Ammon's horn (tissue), 1 donor: ENCODE results near the gene OXSR1.
"Not testable (repeated sequence)": the region's sequence is repeated elsewhere in the genome, so short reads cannot be mapped to it uniquely, and the experiment has no call there.

Experiments
- DNase-seq: peaks from one replicate; pipeline ENCODE4 v3.0.0-alpha.2; 2016; ENCODE audit warnings: low spot score

OXSR1 gene

DNA sequence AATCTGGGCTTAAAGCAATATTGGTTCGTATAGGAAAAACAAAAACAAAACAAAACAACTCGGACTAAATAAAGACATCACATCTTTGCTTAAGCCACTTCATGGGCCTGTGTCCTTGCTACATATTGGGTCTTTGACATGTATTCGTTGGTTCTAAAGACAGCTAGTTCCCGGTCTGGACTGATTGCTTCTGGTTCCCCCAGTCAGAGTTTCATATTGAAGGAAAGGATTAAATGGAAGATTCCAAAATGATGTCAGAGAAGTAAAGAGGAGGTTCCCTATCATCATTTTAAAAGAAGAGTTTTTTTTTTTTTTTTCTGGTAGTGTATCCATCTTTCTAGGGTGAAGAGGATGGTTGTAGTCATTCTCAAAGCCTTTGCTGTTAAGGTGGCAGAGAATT lies 2.3 kb downstream of the OXSR1 start:
- DNase-seq, result no peak

DNA sequence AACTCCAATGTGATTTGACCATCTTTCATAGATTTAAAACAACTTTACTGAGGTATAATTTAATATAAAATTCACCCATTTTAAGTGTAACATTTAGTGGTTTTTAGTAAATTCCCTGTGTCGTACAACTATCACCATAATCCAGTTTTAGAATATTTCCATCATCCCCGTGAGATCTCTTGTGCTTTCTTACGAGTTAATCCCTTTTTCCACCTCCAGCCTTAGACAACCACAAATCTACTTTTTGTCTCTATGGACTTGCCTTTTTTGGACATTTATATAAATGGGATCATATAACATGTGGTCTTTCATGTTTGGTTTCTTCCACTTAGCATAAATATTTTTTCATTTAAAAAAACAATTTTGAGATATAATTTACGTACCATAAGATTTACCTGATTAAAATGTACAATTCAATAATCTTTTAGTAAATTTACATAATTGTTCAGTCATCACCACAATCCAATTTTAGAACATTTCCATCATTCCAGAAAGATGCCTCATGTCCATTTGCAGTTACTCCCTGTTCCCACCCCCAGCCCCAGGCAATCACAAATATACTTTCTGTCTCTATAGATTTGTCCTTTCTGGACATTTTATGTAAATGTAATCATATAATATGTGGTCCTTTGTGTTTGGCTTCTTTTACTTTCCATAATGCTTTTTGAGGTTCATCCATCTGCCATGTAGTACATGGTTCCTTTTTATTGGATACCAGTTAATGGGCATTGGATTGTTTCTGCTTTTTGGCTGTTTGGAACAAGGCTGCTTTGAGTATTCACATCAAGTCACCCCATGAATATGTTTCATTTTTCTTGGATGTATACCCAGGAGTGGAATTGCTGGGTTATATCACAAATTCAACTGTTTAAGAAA lies 3.1 kb downstream of the OXSR1 start:
- DNase-seq, result no peak

- DNase-seq, result no peak
Measured at GRCh38 chr3:38169027-38169317, 3.6 kb downstream of the OXSR1 start.

DNA sequence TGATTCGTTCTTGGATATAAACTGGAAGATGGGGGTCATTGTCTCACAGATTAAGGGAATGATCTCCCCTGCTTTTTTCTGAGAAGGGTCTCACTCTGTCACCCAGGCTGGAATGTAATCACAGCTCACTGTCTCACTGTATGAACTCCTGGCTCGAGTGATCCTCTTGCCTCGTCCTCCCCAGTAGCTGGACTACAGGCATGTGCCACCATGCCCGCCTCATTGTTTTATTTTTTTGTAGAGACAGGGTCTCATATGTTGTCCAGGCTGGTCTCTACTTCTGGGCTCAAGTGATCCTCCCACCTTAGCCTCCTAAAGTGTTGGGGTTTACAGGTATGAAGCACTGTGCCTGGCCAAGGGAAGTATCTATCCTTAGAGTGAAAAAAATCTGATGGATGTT lies 5.4 kb downstream of the OXSR1 start:
- no peak for DNase-seq

- DNase-seq, result no peak
Measured at GRCh38 chr3:38171622-38172021, 6.3 kb downstream of the OXSR1 start.

- no peak for DNase-seq
Measured at GRCh38 chr3:38173834-38174418, 8.6 kb downstream of the OXSR1 start.

- DNase-seq, result no peak
Measured at GRCh38 chr3:38177181-38177580, 11.8 kb downstream of the OXSR1 start.

DNA sequence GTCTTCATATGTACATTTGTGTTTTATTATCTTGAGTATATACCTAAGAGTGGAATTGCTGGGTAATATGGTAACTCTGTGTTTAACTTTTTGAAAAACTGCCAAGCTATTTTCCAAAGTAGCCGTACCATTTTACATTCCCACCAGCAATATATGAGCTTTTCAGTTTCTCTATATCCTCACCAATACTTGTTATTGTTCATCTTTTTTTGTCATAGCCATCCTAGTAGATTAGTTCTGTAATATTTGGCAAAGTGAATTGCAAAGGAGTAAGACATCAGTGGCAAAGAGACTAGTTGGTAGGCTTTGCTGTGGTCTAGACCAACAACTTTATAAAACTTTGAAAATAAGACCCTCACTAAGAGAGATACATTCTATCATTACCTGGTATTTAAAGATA lies 21.4 kb downstream of the OXSR1 start:
- no peak for DNase-seq

GRCh38 chr3:38190481-38190881 lies 25.1 kb downstream of the OXSR1 start:
- no peak for DNase-seq

GRCh38 chr3:38202931-38203330 lies 37.6 kb downstream of the OXSR1 start:
- DNase-seq, result not testable (repeated sequence)

DNA sequence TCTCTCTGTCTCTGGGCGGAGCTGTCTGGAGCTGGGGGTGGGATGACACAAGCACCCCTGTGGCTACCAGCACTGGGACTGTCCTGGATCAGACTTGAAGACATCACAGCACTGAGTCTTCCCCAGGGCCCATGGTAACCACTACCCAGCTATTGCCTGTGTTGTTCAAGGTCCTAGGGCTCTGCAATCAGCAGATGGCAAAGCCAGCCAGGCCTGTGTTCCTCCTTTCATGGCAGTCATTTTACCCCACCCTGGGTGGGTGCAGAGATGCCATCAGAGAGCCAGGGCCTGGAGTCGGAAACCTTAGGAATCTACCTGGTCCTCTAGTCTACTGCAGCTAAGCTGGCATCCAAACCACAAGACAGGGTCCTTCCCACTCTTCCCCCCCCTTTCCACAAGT lies 38.4 kb downstream of the OXSR1 start:
- DNase-seq, result no peak

DNA sequence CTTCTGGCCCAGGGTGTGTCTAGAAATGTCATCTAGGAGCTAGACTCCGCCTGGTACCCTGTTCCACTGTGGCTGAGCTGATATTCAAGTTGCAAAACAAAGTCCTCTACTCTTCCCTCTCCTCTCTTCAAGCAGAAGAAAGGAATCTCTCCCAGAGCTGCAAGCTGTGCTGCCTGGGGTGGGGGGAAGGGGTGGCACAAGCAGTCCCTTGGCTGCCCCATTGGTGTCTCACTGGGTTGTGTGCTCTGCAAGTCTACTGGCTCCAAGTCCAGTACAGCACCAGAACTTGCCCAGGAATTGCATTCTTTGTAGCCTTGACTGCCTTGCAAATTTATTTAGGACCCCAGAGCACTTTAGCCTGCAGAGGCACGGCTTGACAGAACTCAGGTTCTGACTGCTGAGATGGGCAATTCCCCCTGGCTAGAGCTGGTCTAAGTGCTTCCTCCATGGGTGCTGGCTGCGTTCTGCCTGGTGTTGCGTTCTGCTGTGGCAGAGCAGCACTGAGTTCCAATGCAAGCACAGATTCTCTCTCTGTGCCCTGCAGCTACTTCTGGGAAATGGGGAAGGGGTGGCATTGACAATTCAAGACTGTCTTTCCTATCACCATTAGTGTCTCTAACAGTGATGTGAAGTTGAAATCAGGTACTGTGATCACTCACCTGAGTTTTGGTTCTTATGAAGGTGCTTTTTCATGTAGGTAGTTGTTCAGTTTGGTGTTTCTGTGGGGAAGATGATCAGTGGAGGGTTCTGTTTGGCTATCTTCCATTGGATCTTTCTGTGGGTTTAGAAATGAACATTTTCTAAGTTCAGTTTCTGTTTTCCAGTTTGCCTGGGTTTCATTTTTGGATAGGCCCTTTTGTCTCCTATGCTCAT lies 39.5 kb downstream of the OXSR1 start:
- no peak for DNase-seq

DNA sequence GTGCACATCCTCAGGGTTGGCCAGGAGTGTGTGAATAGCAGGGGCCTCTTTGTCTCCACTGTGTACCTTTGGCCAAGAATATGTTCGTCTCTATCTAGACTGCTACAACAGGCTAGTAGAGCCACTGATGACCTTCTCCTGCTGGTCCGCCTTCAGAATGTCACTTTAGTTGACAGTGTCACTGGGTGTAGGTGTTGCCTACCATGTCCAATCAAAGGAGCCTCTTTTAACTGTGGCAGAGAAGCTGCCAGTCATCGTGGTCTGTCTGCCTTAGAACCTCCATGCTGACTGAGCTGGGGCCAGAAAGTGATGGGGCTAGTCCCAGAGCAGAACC lies 40.1 kb downstream of the OXSR1 start:
- DNase-seq, result no peak

DNA sequence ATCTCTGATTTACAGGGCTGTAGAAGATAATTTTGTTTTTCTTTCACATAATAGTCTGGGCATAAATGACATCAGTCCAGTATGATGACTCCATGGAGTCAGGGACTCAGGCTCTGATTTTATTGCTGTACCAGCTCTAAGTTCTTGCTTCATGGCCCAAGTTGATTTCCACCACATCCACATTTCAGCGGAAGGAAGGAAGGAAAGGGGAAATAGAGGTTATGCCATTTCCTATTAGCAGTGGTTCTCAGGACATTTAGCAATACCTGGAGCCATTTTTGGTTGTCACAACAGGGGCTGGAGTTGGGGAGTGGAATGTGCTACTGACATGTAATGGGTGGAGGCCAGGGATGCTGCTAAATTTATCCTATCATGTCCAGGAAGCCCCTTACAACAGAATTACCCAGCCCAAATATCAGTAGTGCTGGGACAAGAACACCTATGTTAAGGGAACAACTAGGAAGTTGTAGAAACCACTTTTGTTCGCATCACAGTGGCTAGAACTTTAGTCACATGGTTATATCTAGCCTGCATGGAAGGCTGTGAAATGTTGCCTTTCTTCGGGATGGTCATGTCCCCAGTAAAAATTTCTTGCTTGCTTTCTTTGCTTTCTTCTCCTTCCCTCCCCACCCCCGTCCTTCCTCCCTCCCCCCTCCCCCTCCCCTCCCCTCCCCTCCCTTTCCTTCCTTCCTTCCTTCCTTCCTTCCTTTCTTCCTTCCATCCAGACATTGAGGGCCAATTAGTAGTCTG lies 42.1 kb downstream of the OXSR1 start:
- no peak for DNase-seq

DNA sequence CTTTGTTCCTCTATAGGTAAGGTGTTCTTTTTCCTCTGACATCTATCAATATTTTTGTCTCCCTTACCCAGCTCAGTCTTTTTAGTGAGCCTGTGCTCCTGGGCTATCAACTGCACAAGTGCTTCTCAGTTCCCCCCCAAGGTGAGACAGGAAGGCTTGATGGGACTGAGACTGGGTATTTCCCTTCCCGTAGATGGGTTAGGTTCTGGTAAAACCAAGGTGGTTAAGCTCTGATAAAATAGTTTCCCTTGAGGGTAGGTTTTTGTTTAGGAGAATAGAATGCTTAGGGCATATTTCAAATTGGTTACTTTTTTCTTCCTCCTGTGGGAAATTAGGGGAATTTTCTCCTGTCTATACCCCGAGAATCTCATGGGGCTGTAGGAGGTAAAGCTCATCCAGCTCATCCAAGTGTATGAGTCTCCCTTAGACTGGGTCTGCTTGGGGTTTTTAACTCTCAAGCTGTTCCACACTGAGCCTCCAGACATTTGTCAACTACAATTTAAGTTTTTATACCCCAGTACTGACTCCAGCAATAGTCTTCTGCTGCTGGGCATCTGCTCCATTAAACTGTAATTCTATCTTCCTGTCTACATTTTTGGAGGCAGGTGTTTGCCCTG lies 44.9 kb downstream of the OXSR1 start:
- no peak for DNase-seq

- no peak for DNase-seq
Measured at GRCh38 chr3:38212141-38212540, 46.8 kb downstream of the OXSR1 start.

DNA sequence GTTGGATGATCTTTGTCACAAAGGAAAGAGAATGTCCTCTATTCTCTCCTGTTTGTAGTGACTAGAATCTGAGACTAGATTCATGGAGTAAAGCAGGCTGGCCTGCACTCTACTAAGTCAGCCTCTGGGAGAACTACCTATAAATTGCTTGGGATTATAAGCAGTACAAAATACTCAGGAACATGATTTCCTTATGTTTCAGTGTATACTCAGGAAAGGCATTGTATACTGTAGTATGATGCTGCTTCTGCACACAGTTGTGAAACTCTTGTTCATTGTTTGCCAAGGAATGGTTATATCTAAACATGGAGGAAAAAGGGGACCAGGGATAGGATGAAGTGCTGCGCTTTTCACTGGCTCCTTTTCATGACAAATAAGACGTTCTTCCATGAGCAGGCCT lies 49.2 kb downstream of the OXSR1 start:
- DNase-seq, result no peak

DNA sequence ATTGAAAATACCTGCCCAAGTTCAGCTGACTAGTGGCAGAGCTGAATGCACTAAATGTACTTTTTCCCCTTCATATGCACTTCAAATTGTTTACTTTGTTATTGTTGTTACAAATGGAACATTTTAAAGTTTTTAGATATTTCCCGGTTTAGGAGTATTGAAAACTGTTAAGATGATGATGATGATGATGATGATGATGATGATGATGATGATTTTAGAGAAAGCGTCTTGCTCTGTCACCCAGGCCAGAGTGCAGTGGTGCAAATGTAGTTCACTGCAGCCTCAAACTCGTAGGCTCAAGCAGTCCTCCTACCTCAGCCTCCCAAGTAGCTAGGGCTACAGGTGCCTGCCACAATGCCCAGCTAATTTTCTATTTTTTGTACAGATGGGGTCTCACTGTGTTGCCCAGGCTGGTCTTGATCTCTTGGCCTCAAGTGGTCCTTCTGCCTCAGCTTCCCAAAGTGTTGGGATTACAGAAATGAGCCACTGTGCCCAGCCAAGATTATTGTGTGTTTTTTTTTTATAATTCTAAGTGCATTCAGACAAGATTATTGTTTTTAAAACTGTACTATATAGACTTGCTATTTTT lies 54.4 kb downstream of the OXSR1 start:
- DNase-seq, result no peak

DNA sequence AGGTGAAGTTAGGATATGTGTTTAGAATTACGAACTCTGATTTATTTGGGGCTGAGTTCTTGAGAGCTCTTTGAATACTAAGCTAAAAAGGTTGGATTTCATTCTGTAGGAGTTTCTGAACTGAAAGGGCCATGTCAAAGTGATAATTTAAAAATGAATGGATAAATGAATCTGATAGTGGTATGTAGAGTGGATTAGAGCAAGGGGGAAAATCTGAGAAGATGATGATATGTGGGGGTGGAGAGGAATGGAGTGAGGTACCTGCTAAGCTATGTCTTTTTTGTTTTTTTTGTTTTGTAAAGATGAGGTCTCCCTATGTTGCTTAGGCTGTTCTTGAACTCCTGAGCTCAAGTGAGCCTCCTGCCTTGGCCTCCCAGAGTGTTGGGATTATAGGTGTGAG lies 55.7 kb downstream of the OXSR1 start:
- no peak for DNase-seq

GRCh38 chr3:38222032-38222634 lies 56.8 kb downstream of the OXSR1 start:
- no peak for DNase-seq

GRCh38 chr3:38224357-38224756 lies 59.0 kb downstream of the OXSR1 start:
- no peak for DNase-seq
